Fibroblast of skin of abdomen (primary cell): Measurements from ENCODE around the gene HSD17B2.
"Not testable (repeated sequence)": the region's sequence is repeated elsewhere in the genome, so short reads cannot be mapped to it uniquely, and the experiment has no call there.

Source experiments
- DNase-seq: peaks from one replicate; pipeline ENCODE4 v3.0.0-alpha.2; 2013

HSD17B2 gene

DNA sequence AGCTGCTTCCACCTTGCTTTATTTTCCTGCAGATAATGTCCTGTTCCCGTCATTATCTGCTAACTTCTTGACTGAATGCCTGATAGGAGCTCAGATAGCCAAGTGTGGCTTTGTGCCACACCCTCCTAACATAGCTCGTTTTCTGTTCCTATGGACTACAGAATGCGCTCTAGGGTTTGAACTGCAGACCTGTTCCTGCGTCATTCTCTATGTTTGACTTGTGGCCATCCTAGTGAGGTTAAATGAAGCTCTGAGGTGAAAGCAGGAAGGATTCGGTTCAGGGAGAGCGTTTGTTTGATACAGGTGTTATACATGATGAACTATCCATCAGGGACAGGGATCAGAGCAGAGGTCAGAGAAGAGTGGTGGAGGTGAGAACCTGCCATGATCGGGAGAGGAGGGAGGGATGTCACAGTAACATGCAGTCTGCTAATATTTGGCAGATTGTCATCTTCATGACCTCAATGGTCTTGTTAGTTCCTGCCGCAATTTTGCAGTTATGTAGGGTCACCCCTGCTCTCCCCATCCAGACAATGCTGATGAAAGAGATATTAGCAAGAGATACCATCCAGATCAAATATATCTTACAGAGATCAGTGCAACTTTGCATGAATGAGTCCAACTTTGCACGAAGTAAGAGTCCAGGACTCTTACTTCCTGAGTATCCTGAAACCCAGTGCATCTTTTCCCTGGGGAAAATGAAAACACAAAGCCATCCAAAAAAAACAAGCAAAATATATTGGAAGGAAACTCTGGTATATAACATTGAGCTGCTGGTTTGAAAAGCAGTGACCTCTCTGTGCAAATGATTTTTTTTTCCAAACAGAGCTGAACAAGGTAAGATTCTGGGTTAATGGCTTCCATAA is 102.1 kb downstream of the HSD17B2 start:
- DNase-seq = no peak

DNA sequence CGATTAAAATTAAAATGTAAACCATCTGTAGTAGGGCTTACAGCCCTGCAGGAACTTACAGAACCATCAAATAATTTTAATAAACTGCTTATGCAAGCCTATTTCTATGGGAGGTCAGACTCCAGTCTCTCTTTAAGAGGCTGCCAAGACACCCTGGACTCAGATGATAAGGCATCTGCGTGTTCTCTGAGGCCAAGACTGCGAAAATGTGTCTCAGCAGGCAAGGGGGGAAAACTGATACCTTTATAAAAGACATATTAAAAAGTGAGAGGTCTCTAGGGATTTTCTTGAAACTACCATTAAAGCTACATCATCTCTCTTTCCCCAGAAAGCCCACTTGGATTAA is 102.7 kb downstream of the HSD17B2 start:
- no peak for DNase-seq

GRCh38 chr16:82138478-82139285 is 103.6 kb downstream of the HSD17B2 start:
- no peak for DNase-seq

DNA sequence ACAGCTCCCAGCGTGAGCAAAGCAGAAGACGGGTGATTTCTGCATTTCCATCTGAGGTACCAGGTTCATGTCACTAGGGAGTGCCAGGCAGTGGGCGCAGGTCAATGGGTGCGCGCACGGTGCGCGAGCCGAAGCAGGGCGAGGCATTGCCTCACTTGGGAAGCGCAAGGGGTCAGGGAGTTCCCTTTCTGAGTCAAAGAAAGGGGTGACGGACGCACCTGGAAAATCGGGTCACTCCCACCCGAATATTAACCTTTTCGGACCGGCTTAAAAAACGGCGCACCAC is 104.2 kb downstream of the HSD17B2 start:
- DNase-seq = not testable (repeated sequence)

GRCh38 chr16:82146556-82146955 is 111.5 kb downstream of the HSD17B2 start:
- DNase-seq = no peak

DNA sequence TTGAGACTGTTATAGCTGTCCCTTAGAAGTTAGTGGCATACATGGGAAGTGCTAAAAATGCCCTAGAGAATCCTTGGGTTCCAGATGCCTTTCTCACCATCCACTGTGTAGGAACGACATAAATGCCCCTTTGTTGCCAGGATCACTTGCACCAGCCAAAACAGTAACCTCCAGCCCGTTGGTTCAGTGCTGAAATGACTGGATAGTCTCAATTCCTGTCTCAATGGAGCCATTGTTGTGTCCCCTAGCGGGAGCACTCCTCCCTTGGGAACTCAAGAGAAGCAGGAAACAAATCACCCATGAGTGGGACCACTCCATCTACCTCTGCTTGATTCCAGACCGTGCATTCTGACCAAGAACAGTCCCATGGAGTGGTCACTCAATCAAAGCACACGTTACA is 111.9 kb downstream of the HSD17B2 start:
- no peak for DNase-seq

- DNase-seq = no peak
Measured at GRCh38 chr16:82147546-82147945, 112.5 kb downstream of the HSD17B2 start.
